Activated CD8-positive, alpha-beta memory T cell treated with anti-CD3 and anti-CD28 coated beads for 36 hours (primary cell): Measurements from ENCODE around the gene ADGRD1. TPM values are rescaled to one million over a fixed set of nuclear protein-coding genes. Genes with fewer than 3 reads are reported as not detected.

Experiments
- CTCF ChIA-PET: fragments of 350-600 bp; sonication (Branson Sonifier 250); formaldehyde crosslinking; loops from one replicate; lab custom pipeline; 2021; ENCODE audit warnings: antibody characterized with exemption; lab: Charles Lee
- POLR2A ChIA-PET: fragments of 350-600 bp; sonication (Branson Sonifier 250); formaldehyde crosslinking; loops from one replicate; lab custom pipeline; 2021; ENCODE audit warnings: antibody characterized with exemption; lab: Charles Lee
- total RNA-seq, 2 experiments: library from RNA; stranded (reverse); gene quantifications; one replicate each; pipeline ENCODE4 v1.2.3, GENCODE V29; 2021

ADGRD1 gene
- total RNA-seq, 2 experiments from 2014 or later: 0.57 to 0.78 TPM

DNA sequence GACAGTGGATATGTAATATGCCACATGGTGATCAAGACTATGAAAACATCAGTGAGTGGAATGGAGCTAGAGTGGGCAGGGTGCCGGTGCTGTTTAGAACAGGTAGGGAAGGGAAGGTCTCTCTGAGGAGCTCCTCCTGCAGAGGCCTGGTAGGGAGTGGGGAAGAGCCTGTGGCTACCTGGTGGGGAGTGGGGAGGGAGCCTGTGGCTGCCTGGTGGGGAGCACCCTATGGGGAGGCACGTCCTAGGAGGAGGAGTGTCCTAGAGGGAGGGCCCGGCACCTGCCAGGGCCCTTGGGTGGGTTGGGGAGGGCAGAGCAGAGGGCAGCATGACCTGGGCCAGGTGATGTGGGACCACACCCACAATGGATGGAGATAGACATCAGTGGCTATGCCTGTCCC, 122.6 kb downstream of the ADGRD1 start:
- ChIA-PET POLR2A (no interaction called here), CTCF (no interaction called here)

DNA sequence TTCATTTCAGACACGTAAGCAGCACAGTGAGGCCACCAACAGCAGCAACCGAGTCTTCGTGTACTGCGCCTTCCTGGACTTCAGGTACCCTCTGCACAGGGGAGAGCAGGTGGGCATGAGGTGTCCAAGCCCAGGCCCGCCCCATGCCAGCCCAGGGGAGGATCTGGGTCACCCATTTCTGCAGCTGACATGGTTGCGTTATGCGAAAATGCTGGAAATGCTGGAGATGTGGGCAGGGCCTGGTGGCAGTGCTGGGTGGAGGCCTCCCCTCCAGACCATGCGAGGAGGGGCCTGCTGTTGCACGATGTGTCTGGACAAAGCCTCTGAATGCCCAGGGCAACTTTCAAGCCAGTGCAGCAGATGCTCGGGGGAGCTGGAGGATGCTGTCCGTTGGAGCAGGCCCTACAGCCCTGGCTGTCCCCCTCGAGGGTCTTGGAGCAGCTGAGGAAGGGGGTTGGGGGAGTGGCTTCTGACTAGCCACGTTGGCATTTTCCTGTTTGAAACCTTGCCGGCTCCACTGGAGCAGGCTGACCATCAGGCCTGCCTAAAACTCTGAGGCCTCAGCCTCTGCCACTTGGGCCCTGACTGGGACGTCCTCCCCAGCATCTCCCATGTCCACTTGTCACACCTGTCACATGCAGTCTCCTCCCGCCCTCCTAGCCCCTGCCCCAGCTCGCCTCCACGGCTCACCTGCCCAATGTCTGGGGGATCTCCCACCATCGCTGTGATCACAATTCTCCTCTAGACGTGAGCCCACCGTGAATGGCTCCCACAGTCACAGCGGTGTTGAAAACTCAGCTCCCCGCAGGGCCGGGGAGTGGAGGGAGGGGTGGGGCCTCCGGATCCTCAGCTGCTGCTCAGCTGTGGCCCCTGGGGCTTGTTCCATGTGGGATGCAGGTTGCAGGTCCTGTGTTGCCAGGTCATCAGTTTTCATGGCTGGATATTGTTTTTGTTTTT, 123.4 kb downstream of the ADGRD1 start:
- POLR2A ChIA-PET: no interaction called here
- CTCF ChIA-PET: no interaction called here

DNA sequence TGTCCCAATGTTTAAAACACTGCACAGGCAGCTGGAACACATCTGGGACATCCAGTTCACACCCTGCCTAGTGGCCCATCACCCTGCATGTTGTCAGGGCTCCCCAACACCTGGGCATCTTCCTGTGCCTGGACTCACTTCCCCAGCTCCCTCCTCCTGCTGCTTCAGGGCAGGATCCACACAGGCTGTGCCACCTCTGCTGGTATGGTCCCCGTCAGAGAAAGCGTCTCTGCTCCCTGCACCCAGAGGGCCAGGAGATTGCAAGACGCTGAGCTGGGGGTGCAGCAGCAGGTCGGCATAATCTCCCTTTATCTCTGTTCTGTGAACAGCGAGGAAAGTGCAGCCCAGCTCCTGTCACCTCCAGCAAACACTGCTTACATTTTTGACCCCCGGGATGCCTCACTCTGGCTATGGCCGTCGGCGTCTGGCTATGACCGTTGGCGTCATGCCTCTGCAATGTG, 124.3 kb downstream of the ADGRD1 start:
- CTCF ChIA-PET: no interaction called here
- POLR2A ChIA-PET: no interaction called here

DNA sequence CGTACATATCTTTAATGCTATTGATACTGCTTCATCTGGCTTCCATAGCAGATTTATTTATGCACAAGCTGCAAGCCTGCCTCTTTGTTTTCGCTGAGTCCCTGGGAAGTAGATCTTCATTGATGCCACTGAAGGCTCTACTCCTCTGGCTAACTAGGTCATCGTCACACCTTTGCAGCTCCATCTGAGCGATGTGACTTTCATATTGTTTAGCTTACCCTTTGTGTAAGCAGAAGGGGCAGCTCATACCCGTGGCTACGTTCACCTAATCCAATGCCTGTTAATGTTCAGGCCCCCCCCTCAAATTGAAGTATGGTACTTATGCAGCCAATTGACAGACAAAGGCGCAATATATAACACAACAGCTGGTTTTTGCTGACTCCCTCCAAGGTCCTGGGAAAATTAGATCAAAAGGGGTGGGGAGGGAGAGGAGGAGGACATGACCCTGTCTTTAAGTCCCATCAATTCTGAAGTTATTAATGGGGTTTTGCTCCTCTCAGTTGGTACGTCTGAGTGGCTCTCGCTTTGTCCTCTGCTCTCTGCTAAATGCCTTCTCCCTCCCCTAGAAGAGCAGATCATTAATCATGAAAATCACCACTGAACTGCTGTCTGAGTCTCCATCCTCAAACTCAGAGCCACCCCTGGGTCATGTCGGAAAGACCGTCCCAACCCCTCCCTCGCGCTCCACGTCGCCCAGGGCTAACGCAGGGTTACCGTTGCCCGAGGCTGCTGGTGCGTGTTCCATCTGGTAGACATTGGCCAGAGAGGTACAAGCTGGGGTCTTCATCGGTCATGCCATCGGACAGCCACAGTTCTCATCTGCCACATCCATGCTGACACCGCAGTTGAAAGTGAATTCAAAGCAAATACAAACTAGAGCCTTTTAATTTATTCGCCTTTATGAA, 128.8 kb downstream of the ADGRD1 start:
- CTCF ChIA-PET: no interaction called here
- POLR2A ChIA-PET: no interaction called here

DNA sequence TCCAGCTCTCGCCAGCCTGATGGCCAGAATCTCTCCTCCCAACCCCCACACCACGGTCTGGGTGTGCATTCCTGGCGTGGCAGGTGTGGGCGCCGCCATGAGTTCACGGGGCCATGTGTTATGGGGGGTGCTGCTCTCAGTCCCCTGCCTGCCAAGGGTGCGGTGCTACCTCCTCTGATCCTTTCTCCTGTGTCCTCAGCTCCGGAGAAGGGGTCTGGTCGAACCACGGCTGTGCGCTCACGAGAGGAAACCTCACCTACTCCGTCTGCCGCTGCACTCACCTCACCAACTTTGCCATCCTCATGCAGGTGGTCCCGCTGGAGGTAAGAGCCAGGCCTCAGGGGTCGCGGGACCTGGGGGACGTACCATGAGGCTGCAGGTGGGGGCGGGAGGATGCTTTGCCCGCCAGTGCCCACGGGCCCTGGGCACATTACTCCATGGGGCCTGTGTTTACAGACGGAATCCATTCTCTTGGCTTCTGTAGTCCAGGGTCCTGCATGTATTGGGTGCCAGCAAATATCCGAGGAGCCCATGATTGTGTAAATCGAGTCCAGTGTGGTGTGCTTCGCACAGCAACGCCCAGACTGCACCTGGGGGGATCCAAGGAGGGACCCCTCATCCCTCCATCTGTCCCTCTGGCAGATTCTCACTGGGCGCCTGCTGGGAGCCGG, 130.8 kb downstream of the ADGRD1 start:
- POLR2A ChIA-PET: no interaction called here
- CTCF ChIA-PET: no interaction called here

DNA sequence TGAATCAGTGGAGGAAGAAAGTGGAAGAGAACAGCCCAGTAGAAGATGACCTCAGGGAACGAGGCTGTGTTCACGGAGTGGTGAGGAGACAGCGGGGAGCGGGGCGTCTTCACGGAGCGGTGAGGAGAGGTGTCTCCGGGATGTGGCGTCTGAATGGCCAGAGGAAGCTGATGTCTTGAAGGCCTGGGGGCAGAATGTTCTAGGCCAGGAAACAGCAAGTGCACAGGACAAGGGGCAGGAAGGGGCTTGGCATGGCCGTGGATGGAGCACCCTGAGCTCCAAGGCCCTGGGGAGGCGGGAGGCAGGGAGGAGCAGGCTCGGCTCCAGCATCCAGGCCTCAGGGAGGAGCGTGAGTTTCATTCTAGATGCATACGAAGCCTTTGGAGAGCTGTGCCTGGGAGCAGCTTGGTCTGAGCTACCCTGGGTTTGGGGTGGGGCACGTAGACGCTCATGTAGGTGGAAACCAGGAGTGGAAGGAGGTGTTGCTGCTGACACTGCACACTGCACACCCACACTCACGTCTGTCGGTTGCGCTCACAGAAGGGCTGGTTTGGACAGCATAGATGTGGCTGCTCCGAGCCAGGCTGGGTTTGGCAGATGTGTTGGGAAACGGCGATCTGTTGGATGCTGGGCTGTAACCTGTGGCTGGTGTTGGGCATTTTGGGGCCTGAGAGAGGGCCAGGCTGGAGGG, 131.6 kb downstream of the ADGRD1 start:
- ChIA-PET CTCF (no interaction called here), POLR2A (no interaction called here)

GRCh38 chr12:131085816-131086591, 132.3 kb downstream of the ADGRD1 start:
- CTCF ChIA-PET: no interaction called here
- POLR2A ChIA-PET: no interaction called here

DNA sequence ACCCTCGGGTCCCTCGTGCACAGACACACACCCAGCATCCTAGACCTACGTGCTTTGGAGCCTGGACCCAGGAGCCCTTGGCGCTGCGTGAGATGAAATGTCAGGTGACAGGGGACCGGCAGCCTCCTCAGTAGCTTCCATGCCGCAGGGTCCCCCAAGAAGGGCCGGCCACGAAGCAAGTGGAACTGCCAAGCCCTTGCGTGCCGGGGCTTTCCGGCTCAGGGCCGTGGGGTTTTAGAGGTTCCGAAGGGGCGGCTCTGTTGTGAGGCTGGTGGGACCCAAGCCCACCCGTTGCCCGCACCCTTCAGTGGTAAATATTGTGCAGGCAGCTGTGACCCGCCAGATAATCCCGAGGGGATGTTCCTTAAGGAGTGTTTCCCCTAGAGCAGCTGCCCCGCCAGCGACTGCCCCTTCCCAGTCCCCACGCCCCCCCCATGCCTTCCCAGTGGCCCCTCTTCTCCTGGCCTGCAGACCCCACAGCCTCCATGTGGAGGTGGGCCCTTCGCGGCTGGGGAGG, 133.7 kb downstream of the ADGRD1 start:
- POLR2A ChIA-PET: no interaction called here

DNA sequence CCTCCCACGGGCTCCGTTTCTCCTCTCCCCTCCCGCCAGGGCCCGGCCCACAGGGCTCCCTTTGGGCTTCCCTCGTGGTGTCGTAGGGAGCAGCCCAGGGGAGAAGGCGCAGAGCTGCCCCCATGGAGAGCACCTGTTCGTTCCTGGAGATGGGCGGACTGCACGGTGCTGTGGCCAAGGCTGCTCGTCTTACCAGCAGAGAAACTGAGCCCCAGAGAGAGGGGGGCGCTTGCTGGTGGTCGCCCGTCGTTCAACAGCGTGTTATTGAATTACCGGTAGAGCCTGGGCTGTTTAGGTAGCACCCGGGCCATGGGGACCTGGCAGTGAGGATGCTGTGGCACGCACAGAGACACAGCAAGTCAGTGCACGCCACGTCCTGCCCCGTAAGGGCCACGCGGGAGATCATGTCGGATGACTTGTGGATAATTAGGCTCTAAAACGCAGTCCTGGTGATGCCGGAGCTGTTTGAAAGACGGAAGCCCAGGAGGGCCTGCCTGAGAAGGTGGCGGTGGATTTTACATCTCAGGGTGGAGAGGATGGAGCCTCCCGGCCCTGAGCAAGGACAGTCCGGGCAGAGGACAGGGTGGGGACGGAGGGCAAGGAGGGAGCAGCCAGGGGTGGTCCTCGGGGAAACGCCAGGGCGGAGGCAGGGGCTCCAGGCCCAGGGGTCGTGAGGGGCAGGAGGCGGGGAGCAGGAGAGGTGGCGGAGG, 134.4 kb downstream of the ADGRD1 start:
- POLR2A ChIA-PET: no interaction called here

More for the DNA sequence above, 133.7 kb downstream of the ADGRD1 start:
- CTCF ChIA-PET: no interaction called here

GRCh38 chr12:131088701-131089530, 135.2 kb downstream of the ADGRD1 start:
- POLR2A ChIA-PET: no interaction called here
- CTCF ChIA-PET: no interaction called here

More for the DNA sequence above, 134.4 kb downstream of the ADGRD1 start:
- CTCF ChIA-PET: no interaction called here

- ChIA-PET CTCF (no interaction called here), POLR2A (no interaction called here)
Measured at GRCh38 chr12:131089531-131090273, 136.0 kb downstream of the ADGRD1 start.

GRCh38 chr12:131090274-131091210, 136.8 kb downstream of the ADGRD1 start:
- ChIA-PET CTCF (no interaction called here), POLR2A (no interaction called here)

- POLR2A ChIA-PET: no interaction called here
- CTCF ChIA-PET: interaction anchor here (2.5 kb wide), 1 partner anchor 14 kb away, joined by 15 read pairs; no protein-coding TSS in a partner anchor
Measured at GRCh38 chr12:131091413-131091975, 137.8 kb downstream of the ADGRD1 start.

DNA sequence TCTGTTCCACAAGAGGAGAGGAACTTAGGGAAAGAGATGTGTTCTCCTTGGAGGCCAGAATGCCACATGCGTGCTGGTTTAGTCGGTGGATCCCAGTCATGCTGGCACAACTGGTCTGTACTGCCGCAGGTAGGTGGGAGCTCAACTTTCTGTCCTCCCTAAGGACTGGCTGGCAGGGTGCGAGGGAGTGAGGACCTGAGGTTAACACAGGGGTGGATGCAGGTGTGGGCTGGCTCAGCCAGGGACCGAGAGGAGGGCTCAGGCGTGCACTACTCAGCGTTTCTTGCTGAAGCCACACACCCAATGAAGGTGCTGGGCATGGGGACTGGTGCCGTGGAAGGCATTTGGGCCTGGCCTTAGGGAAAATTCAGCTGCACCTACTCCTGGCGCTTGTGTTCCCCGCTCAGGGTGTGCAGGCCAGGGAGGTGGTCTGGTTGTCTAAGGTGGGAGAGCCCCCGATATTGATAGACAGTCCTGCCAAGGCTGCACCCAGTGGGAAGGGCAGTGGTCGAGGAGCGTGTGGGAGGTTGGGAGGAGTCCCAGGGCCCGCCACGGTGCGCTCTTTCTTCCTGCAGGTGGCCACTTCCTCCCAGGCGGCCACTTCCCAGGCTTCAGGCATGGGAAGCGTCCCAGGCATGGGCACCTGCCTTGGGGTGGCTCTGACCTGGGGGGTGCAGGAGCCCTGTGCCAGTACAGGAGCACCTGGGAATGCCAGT, 138.4 kb downstream of the ADGRD1 start:
- ChIA-PET POLR2A (no interaction called here), CTCF (interaction anchor here (2.5 kb wide), 1 partner anchor 13 kb away, joined by 15 read pairs; no protein-coding TSS in a partner anchor)
